HG03571 (cell line): ENCODE results near the gene NAA15.
A peak's percentile ranks its signal among the peaks of the same experiment; 100 is the strongest.
"Not testable (repeated sequence)": the region's sequence is repeated elsewhere in the genome, so short reads cannot be mapped to it uniquely, and the experiment has no call there.

Experiments used
- ATAC-seq: cut with Tn5 transposase; IDR thresholded peaks from one replicate; pipeline ENCODE4 v1.9.1; 2021; ENCODE audit not compliant: unreplicated experiment

Gene NAA15

DNA sequence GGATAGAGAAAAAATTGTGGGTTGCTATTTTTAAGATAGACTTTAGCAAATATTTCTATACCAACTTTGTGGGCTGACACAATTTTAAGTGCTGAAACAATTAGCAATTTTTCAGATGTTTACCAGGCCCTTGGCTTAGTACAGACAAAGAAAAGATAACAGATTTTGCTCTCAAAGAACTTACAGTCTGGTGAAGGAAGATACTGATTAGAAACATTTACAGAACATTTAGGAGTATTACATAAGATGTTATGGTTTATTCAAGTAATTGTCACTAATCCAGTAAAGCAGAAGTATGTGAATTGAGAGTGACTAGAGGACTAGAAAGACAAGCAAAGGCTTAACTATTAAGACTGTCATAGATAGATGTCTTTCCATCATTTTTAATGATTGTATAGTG is 36.3 kb downstream of the NAA15 start:
- ATAC-seq = no peak

DNA sequence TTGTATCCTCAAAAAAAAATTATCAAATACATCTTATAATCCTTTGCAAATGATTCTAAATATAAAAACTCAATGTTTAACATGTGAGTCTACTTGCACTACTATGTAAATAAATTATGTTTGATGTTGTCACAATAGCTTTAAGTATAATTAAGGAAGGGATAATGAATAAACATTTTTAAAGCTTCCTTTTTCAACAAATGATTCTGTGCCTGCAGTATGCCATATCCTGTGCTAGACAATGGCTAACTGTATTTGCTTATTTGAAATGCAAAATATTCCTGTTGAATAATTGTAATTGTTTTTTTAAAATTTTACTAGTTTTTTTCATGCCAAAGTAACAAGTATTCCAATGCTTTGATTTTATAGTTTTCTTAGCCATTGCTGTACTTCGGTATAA is 60.0 kb downstream of the NAA15 start:
- ATAC-seq = no peak

DNA sequence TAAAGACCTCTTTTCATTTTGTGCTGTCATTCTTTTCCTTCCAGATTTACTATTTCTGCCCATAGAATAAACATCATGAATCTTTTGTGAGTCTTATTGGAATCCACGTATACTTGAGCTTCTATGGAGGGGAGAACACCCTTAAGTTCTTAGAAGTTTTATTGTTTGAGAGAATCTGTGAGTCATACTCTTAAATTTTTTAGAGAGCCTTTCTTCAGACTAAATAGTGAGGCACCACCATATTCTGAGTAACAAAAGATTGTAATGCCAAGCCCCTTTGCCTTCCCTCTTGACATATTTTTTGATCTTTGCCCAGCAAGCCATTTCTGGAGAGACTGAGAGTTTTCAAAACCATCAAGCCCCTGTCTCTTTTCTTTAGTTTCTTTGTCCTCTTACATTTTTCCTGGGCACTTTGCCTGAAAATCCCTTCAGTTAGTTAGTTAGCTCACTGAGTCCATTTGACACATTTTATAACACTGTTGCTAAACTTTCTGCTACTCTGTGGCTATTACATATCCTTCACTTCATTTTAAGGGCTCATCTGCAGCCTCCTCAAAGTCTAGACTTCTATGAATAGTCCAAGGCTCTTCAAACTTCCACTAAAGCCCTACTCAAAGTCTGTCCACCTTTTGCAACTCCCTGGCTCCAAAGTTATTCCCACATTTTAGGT is 66.3 kb downstream of the NAA15 start:
- no peak for ATAC-seq

DNA sequence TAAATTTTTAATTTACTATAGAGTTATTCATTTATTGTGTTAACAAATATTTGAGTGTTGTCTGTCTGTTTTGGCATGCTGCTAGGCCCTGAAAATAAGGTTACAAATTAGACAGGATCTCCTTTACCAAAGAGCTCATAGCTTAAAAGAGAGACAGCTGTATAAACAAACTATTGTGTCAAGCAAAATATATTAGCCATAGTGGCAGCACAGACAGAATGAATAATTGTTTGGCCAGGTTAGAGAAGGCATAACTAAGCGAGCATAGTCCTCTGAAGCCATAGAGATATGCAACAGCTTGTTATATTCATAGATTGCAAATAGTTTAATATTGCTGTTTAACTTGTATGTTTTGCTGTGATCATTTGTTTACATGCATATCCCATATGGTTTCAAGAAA is 67.7 kb downstream of the NAA15 start:
- ATAC-seq = no peak

DNA sequence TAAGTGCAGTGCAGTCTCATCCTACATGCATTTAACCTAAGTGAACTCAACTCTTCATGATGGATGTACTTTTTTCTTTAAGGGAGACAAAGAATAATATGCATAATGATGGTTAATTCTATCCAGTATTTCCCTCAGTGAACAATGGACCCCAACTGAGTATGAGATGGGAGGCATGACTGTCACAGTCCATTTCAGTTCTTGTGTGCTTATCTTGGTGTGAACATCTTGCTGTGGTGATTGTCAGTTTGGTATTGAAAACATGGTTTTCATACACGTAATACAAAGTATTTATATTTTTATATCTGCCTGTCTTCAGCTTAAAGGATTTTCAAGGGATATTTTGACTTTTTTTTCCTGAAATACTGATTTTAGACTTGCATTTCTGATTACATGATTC is 72.9 kb downstream of the NAA15 start:
- ATAC-seq = no peak

DNA sequence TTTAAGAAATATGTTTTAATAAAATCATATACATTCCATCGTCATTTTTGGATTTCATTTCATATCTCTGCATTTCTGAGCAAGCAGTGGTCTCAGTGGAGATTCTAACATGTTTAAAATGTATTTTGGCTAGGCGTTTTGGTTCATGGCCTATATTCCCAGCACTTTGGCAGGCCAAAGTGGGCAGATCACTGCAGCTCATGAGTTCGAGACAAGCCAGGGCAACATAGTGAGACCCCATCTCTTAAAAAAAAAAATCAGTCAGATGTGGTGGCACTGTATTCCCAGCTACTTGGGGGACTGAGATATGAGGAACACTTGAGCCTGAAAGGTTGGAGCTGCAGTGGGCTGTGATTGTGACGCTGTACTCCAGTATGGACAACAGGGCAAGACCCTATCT is 85.1 kb downstream of the NAA15 start:
- ATAC-seq = no peak

DNA sequence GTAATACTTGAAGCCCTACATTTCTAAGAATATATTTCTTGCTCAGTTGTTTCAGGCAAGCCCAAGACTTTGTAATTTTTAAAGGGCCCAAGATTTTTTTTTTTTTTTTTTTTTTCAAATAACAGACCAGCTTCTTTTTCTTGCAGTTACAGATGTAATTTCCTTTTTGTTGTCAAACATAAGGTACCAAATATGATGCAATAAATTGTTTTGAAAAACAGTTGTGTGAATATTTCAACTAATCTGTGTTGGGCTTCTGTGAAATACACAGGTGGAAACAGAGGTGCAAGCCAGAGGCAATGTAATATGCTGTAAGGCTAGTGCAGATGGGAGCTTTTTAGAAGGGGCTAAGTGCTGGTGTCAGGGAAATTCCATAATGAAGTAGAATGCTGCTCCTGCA is 87.8 kb downstream of the NAA15 start:
- no peak for ATAC-seq

DNA sequence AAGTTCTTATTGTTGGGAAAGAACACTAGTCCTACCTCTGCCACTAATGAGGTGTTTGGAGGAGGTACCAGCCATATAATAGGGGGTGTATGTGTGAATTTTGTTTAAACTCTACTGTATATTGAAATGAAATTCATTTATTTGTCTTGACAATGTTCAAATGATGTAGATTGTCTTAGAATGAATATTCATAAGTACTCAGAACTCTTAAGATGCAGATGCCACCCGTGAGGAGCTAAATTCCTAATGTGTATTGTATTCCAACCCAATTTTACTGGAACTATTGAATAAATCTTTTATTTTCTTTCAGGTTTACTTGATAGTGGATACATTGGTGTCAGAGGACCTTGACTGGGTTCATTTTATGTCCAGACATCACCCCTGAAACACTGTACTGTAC is 88.7 kb downstream of the NAA15 start:
- ATAC-seq = no peak

DNA sequence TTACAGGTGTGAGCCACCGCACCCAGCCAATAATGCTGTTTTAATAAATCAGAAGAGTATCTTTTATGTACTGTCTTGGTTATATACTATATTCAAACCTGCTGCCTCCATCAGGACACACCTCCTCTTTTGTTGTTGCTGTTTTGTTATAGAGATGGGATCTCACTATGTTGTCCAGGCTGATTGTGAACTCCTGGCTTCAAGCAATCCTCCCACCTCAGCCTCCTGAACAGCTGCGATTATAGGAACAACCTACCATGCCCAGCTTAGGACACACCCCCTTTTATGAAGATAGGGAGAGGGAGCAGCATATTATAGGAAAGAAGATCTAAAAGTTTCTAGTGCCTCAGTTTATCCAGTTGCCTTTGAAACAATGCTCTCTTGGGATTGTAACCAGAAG is 90.4 kb downstream of the NAA15 start:
- no peak for ATAC-seq

DNA sequence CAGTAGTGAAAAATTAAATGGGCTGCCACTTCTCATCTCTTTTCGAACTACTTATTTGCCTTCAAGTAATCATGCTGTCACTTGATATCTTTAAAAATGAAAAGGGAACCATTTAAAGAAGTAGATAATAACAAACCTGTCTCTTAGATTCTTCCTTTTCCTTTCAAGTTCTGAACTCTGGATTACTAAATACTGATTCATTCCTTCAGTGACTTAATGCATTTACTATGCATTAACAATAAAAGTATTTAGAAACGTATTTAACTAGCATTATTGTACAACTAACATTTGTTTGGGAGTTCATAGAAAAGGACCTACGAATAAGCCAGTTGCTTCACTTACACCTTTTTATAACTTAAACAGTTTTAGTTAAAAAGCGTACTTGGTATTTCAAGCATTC is 91.5 kb downstream of the NAA15 start:
- ATAC-seq = no peak

DNA sequence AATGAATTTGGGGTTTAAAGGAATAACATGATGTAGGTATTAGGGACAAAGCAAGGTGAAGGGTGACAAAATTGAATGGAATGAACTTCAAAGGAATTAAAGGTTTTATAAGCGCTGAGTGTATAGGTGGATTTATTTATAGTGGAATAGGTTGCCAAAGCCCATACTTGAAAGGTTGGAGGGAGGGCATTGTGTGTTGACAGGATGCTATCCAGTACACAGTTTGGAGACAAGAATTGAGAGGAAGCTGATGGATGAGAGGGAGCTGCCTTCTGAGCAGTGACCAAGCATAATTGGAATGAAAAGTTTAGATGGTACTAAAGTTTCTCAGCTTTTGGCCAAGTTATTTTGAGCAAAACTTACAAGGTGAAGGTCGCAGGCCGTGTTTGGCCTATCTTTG is 100.1 kb downstream of the NAA15 start:
- ATAC-seq = no peak

DNA sequence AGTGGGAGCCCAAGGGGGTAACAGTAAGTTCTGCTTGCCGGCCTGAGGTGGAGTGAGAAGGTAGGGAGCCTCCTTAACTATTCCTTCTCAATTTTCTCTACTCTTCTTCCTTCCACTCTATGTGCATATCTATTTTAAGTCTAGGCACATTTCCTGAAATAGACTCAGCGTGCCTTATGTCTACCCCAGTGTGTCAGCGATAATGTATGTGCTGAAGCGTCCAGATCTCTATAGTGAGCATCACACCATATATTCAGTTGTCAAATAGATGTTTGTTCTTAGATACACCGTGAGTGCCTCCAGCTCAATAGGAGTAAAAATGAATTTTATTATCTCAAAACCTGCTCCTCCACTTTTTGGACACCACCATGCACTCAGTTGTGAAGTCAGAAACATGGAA is 101.1 kb downstream of the NAA15 start:
- ATAC-seq = no peak

DNA sequence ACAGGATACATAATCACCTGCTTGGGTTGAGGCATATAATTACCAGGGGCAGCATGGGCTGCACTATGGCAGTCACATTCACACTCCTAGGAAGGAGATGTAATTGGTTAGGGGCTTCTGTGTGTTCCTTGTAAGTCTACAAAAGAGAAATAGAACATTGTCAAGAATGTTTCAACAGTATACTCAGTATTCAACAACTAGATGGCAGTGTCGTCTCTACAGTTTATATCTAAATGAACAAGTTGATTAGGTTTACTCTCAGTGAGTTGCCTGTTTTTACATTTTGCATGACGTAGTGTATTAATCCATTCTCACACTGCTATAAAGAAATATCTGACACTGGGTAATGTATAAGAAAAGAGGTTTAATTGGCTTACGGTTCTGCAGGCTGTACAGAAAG is 102.2 kb downstream of the NAA15 start:
- no peak for ATAC-seq

DNA sequence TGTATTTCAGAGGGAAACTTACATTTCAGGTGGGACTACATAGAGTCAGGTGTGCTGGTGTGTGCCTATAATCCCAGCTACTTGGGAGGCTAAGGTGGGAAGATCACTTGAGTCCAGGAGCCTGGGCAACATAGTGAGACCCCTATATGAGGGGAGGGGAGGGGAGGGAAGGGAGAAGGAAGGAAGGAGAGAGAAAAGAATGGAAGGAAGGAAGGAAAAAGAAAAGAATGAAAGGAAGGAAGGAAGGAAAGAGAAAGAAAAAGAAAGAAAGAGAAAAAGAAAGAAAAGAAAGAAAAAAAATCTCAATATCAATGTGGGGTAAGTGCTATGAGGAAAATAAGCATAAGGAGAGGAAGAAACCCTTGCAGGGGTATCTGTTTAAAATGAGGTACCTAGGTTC is 109.0 kb downstream of the NAA15 start:
- no peak for ATAC-seq

DNA sequence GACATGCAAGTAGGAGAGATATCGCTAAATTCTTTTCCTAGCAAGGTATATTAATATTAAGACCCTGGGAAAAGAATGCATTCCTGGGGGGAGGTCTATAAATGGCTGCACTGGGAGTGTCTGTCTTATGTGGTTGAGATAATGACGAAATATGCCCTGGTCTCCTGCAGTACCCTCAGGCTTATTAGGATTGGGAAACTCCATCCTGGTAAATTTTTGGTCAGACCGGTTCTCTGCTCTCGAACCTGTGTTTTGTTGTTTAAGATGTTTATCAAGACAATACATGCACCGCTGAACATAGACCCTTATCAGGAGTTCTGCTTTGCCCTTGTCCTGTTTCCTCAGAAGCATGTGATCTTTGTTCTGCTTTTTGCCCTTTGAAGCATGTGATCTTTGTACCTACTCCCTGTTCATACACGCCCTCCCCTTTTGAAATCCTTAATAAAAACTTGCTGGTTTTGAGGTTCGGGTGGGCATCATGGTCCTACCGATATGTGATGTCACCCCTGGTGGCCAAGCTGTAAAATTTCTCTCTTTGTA is 113.4 kb downstream of the NAA15 start:
- not testable (repeated sequence) for ATAC-seq

DNA sequence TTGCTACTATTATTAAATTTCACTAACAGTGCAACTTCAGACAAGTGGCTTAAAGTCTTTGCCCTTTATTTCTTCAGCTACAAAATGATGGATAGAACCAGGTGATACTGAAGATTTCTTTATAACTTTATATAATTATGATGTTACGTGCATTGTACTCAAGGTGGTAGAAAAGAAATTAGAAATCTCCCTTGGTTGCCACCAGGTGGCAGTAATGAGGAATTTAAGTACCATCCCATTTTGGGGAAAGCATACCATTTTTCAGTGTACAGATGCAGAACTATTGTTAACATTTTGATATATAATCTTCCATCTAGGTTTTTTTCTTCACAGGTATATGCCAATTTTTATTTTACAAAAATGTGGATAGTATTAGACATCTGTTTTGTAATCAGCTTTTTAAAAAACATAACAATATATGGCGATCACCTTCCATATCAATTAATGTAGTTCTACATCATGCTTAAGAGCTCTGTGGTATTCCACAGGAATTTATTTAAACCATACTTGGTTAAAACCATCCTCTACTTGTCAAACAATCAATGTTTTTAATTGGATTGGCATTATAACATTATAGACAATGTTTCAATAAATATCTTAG is 114.9 kb downstream of the NAA15 start:
- no peak for ATAC-seq

DNA sequence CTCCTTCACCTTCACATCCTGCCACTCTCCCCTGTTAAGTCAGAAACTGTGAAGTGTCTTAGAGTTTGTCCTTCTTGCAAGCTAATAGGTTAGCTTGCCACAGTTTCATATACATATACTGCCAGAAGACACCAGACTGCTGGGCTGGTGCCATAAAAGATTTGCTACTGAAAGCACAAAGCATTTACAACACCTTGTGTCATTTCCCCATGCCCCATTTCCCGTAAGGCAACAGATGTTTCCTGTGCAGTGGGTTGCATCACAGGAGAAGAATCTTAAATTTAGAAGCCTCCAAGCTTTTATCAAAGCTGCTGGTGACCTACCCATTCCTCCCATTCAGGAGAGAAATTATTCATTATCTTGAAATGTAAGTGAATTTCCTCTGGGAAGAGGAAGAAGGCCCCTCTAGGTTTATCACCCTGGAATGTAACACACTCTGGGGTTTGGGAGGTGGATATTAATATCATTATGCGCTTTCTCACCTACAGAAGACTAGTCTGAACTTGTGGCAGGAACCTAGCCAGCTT is 118.1 kb downstream of the NAA15 start:
- peak; percentile 62 for ATAC-seq

DNA sequence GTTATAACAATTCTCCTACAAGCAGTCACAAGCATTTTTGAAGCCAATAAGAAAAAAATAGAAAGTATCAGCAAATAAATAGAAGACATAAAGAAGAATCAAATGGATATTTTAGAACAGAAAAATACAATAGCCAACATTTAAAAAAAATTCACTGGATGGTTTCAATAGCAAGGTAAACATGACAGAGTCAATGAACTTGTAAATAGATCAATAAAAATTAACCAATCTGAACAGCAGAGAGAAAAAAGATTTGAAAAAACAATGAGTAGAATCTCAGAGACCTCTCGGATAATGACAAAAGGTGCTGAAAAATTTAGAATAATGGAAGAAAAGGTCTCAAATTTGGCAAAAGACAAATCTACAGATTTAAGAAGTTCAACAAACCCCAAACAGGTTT is 119.3 kb downstream of the NAA15 start:
- ATAC-seq = no peak

DNA sequence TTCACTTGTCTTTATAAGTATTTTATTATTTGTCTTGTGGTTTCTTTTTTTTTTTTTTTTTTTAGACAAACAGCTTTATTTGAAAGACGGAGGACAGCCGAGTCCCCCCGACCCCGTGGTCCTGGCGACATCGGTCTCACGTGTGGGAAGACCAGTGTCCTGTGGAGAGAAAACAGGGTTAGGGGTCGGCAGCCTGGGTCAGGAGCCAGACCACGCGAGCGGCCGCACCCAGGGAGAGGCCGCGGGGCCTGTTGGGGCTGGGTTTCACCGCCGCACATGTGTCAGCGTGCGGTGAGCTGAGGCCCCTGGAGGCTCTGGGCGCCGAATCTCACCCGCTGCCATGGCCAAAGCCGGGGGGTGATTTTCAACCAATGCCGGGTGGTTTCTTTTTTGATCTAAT is 134.8 kb downstream of the NAA15 start:
- no peak for ATAC-seq

DNA sequence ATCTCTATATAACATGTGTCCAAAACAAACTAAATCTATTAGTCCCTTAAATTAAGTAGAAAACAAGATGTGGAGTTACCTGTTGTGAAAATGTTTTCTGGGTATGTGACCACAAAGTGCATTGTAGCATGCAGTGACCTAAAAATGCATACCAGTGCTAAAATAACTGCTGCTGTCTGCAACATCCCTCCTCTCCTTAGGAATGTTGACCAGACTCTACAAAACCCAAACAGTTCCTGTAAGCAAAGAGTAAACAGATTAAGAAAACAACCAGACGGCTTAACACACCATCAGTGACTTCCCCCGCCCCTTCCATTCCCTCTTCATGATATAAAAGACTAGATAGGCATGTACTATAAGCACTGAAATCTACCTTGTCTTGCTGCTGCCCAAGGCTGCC is 136.8 kb downstream of the NAA15 start:
- ATAC-seq = no peak

DNA sequence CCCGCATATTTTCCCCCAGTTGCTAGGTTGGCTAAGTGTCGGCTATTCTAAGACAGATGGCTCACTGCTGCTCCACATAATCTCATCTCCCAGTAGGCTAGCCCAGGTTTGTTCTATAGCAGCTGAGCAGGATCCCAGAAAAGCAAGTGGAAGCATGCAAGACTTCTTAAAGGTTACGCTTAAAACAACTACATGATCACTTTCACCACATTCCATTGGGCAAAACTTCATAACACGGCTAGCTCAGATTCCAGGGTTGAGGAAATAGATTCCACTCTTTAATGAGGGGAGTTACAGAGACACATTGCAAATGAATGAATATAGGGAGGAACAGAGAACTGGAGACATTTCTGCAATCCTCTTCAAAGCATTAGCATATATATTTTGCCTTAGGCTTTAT is 139.7 kb downstream of the NAA15 start:
- ATAC-seq = no peak

DNA sequence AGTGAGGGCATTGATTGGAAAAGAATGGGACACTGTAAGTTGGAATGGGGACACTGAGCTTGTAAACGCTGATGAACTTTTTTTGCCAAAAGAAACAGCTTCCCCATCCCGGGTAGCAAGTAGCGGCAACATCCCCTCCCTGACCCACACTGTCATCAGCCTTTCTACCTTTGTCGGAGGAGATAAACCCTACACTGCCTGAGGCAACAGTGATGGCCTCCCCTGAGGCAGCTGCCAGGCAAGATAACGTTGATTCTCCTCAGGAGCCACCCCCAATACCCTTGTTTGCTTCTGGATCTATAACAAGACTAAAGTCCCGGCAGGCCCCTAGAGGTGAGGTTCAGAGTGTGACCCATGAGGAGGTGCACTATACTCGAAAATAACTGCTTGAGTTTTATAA is 142.4 kb downstream of the NAA15 start:
- ATAC-seq = no peak

DNA sequence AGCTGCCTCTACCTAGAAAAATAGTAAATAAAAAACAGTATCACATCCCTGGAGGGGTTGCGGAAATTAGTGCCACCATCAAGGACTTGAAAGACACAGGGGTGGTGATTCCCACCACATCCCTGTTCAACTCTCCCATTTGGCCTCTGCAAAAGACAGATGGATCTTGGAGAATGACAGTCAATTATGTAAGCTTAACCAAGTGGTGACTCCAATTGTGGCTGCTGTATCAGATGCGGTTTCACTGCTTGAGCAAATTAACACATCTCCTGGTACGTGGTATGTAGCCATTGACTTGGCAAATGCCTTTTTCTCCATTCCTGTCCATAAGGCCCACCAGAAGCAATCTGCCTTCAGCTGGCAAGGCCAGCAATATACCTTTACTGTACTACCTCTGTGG is 143.6 kb downstream of the NAA15 start:
- ATAC-seq = not testable (repeated sequence)
